Adrenal gland (tissue), 5 donors: Measurements from ENCODE around the gene CPM.

Source experiments
- POLR2A ChIP-seq, 2 donors: fragments of 450-650 bp; IDR thresholded peaks; one replicate each; pipeline ENCODE4 v1.6.1; 2017; ENCODE audit warnings: antibody characterized with exemption in 2 of 2, mild to moderate bottlenecking in 2 of 2, moderate library complexity in 1 of 2
- TF ChIP-seq, protein P1 (sequence below), 6 experiments: fragments of 450-650 bp in 4 of 6; fragments of 200-600 bp in 2 of 6; sonication (generic) in 1 of 6; IDR thresholded peaks; 1 replicate in 5 of 6; 2 replicates in 1 of 6; pipeline versions ENCODE4 v1.5.1 to v1.8.0; 2016 to 2021; ENCODE audit warnings: antibody characterized with exemption in 6 of 6, mild to moderate bottlenecking in 2 of 6, moderate library complexity in 1 of 6
- donor health status: DM: no; HTN: no; CAD: no.

DNA sequence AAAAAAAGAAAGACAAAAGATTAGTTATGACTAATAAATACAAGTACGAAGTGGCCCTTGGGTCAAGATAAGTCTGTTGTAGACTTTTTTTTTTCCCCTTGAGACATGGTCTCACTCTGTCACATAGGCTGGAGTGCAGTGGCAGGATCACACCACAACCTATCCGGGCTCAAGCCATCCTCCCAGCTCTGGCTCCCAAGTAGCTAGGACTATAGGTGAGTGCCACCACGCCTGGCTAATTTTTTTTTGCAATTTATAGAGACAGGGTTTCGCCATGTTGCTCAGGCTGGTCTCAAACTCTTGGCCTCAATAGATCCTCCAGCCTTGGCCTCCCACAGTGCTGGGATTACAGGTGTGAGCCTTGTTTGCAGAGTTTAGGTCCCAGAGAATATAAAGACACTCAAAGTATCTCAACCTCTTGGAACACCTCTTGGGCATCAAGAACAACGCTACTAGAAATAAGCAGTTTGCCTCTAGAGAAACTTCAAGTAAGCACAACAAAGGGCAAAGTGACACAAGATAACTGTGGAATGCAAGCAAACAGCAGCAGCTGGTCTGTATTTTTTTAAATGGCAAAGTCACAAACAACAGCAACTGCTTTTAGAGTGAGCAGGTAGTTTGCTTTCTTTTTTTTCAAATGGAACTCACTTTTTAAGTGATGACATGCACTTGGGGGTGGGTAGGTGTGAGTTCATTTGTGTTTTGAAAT, 128.9 kb downstream of the CPM start:
- TF ChIP-seq, protein P1, sequence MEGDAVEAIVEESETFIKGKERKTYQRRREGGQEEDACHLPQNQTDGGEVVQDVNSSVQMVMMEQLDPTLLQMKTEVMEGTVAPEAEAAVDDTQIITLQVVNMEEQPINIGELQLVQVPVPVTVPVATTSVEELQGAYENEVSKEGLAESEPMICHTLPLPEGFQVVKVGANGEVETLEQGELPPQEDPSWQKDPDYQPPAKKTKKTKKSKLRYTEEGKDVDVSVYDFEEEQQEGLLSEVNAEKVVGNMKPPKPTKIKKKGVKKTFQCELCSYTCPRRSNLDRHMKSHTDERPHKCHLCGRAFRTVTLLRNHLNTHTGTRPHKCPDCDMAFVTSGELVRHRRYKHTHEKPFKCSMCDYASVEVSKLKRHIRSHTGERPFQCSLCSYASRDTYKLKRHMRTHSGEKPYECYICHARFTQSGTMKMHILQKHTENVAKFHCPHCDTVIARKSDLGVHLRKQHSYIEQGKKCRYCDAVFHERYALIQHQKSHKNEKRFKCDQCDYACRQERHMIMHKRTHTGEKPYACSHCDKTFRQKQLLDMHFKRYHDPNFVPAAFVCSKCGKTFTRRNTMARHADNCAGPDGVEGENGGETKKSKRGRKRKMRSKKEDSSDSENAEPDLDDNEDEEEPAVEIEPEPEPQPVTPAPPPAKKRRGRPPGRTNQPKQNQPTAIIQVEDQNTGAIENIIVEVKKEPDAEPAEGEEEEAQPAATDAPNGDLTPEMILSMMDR (IDR thresholded peaks at IDR 0.05) = no peak
- TF ChIP-seq POLR2A (IDR thresholded peaks at IDR 0.05) = no peak
